ENCODE data around the gene TBRG1.

The TBRG1 gene

GRCh38 chr11:124657904-124658303 lies 35.2 kb downstream of the TBRG1 start:
- TF ChIP-seq CTCF (IDR thresholded peaks at IDR 0.05; ENCODE audit: insufficient read depth, low read depth, low read length, missing control alignments): no peak
- H3K4me3 ChIP-seq (ENCODE audit: low read depth, low read length): no peak overlapping the region
- no peak for DNase-seq (ENCODE audit: low read depth)

- TF ChIP-seq CTCF (IDR thresholded peaks at IDR 0.05; ENCODE audit: insufficient read depth, low read depth, low read length, missing control alignments): no peak
- DNase-seq (ENCODE audit: low read depth): no peak
- no peak overlapping the region for H3K4me3 ChIP-seq (ENCODE audit: low read depth, low read length)
Observed at GRCh38 chr11:124658501-124658900, 35.8 kb downstream of the TBRG1 start.

- DNase-seq (ENCODE audit: low read depth): no peak
- no peak overlapping the region for H3K4me3 ChIP-seq (ENCODE audit: low read depth, low read length)
- no peak for TF ChIP-seq CTCF (IDR thresholded peaks at IDR 0.05; ENCODE audit: insufficient read depth, low read depth, low read length, missing control alignments)
Observed at GRCh38 chr11:124658986-124659385, 36.3 kb downstream of the TBRG1 start.

GRCh38 chr11:124661553-124661952 lies 38.9 kb downstream of the TBRG1 start:
- TF ChIP-seq CTCF (IDR thresholded peaks at IDR 0.05; ENCODE audit: insufficient read depth, low read depth, low read length, missing control alignments): no peak
- H3K4me3 ChIP-seq (ENCODE audit: low read depth, low read length): no peak overlapping the region
- DNase-seq (ENCODE audit: low read depth): no peak

GRCh38 chr11:124662106-124662505 lies 39.4 kb downstream of the TBRG1 start:
- no peak overlapping the region for H3K4me3 ChIP-seq (ENCODE audit: low read depth, low read length)
- TF ChIP-seq CTCF (IDR thresholded peaks at IDR 0.05; ENCODE audit: insufficient read depth, low read depth, low read length, missing control alignments): no peak
- no peak for DNase-seq (ENCODE audit: low read depth)

GRCh38 chr11:124663861-124664260 lies 41.2 kb downstream of the TBRG1 start:
- no peak overlapping the region for H3K4me3 ChIP-seq (ENCODE audit: low read depth, low read length)
- TF ChIP-seq CTCF (IDR thresholded peaks at IDR 0.05; ENCODE audit: insufficient read depth, low read depth, low read length, missing control alignments): no peak
- no peak for DNase-seq (ENCODE audit: low read depth)

- TF ChIP-seq CTCF (IDR thresholded peaks at IDR 0.05; ENCODE audit: insufficient read depth, low read depth, low read length, missing control alignments): no peak
Observed at GRCh38 chr11:124667601-124668000, 44.9 kb downstream of the TBRG1 start.

More at GRCh38 chr11:124667601-124668000, 44.9 kb downstream of the TBRG1 start:
- no peak for DNase-seq (ENCODE audit: low read depth)
- no peak overlapping the region for H3K4me3 ChIP-seq (ENCODE audit: low read depth, low read length)
